ENCODE results near the gene KL. TPM values are rescaled to one million over a fixed set of nuclear protein-coding genes. Genes with fewer than 3 reads are reported as not detected.

KL gene
- polyA plus RNA-seq, 1 donor (not counting 4 experiments of a cell fraction or from before 2014, with no cell fraction given): not detected

GRCh38 chr13:33058776-33059327 is 42.6 kb downstream of the KL start:
- Histone ChIP-seq H3K9me1 (ENCODE audit: control insufficient read depth, extremely low read depth, insufficient read depth, low read length) (no peaks in the 10 kb centered on the region), H3K27ac (ENCODE audit: control insufficient read depth, insufficient read depth, low read length) (no peak overlapping the region), H3K36me3 (ENCODE audit: control insufficient read depth in 2 of 2, extremely low read depth in 1 of 2, insufficient read depth in 2 of 2, low read length in 2 of 2) (no peaks in the 10 kb centered on the region), H3K27me3 (ENCODE audit: control insufficient read depth, extremely low read depth, insufficient read depth, low read length) (peaks cover 7% of the 10 kb centered on the region), H3K4me1 (ENCODE audit: control insufficient read depth, extremely low read depth, insufficient read depth, low read length) (no peaks in the 10 kb centered on the region), H3K4me2 (ENCODE audit: control insufficient read depth, extremely low read depth, insufficient read depth, low read depth, low read length) (no peak overlapping the region), H2AFZ (ENCODE audit: control insufficient read depth, low read length) (no peak overlapping the region), H4K20me1 (ENCODE audit: control insufficient read depth, extremely low read depth, insufficient read depth, low read length) (no peaks in the 10 kb centered on the region), H3K9me3 (ENCODE audit: control insufficient read depth, low read depth, low read length) (no peaks in the 10 kb centered on the region), H3K79me2 (ENCODE audit: control insufficient read depth, insufficient read depth, low read length) (no peaks in the 10 kb centered on the region), H3K9ac (ENCODE audit: control insufficient read depth, extremely low read depth, insufficient read depth, low read length) (no peak overlapping the region), H3K4me3 (ENCODE audit: control insufficient read depth in 2 of 3, extremely low read depth in 1 of 3, insufficient read depth in 2 of 3, low read depth in 1 of 3, low read length in 3 of 3) (no peak overlapping the region)
- DNase-seq (ENCODE audit: low read depth, low spot score): no peak
- dilution Hi-C loops (cut with MboI; ENCODE audit: extremely low pct_ligation_motif_present, low sequenced_read_pairs): no loop called here
- no peak for FAIRE-seq
- TF ChIP-seq CTCF (optimal IDR thresholded peaks at IDR 0.05 in 1 of 3, IDR thresholded peaks at IDR 0.05 in 1 of 3, conservative IDR thresholded peaks at IDR 0.05 in 1 of 3; ENCODE audit: extremely low read depth in 1 of 3, insufficient read depth in 2 of 3, low read length in 3 of 3) (no peak), EZH2 (IDR thresholded peaks at IDR 0.05; ENCODE audit: low read length) (no peak)

GRCh38 chr13:33060815-33061214 is 44.6 kb downstream of the KL start:
- no peaks in the 10 kb centered on the region for H3K79me2 ChIP-seq (ENCODE audit: control insufficient read depth, insufficient read depth, low read length)
- H3K4me3 ChIP-seq (ENCODE audit: control insufficient read depth in 2 of 3, extremely low read depth in 1 of 3, insufficient read depth in 2 of 3, low read depth in 1 of 3, low read length in 3 of 3): no peak overlapping the region
- H3K4me2 ChIP-seq (ENCODE audit: control insufficient read depth, extremely low read depth, insufficient read depth, low read depth, low read length): no peak overlapping the region
- H3K4me1 ChIP-seq (ENCODE audit: control insufficient read depth, extremely low read depth, insufficient read depth, low read length): no peaks in the 10 kb centered on the region
- no peak for FAIRE-seq
- H3K27me3 ChIP-seq (ENCODE audit: control insufficient read depth, extremely low read depth, insufficient read depth, low read length): peaks cover 7% of the 10 kb centered on the region
- no peaks in the 10 kb centered on the region for H4K20me1 ChIP-seq (ENCODE audit: control insufficient read depth, extremely low read depth, insufficient read depth, low read length)
- dilution Hi-C loops (cut with MboI; ENCODE audit: extremely low pct_ligation_motif_present, low sequenced_read_pairs): no loop called here
- no peak for DNase-seq (ENCODE audit: low read depth, low spot score)
- H3K9me1 ChIP-seq (ENCODE audit: control insufficient read depth, extremely low read depth, insufficient read depth, low read length): no peaks in the 10 kb centered on the region
- H3K9me3 ChIP-seq (ENCODE audit: control insufficient read depth, low read depth, low read length): no peaks in the 10 kb centered on the region
- H3K36me3 ChIP-seq (ENCODE audit: control insufficient read depth in 2 of 2, extremely low read depth in 1 of 2, insufficient read depth in 2 of 2, low read length in 2 of 2): no peaks in the 10 kb centered on the region
- H2AFZ ChIP-seq (ENCODE audit: control insufficient read depth, low read length): no peak overlapping the region
- H3K9ac ChIP-seq (ENCODE audit: control insufficient read depth, extremely low read depth, insufficient read depth, low read length): no peak overlapping the region
- TF ChIP-seq CTCF (optimal IDR thresholded peaks at IDR 0.05 in 1 of 3, IDR thresholded peaks at IDR 0.05 in 1 of 3, conservative IDR thresholded peaks at IDR 0.05 in 1 of 3; ENCODE audit: extremely low read depth in 1 of 3, insufficient read depth in 2 of 3, low read length in 3 of 3) (no peak), EZH2 (IDR thresholded peaks at IDR 0.05; ENCODE audit: low read length) (no peak)
- no peak overlapping the region for H3K27ac ChIP-seq (ENCODE audit: control insufficient read depth, insufficient read depth, low read length)
